ENCODE data around the gene LRSAM1.

The LRSAM1 gene

GRCh38 chr9:127500862-127501261, 49.6 kb downstream of the LRSAM1 start:
- no peak for TF ChIP-seq EZH2phosphoT487 (IDR thresholded peaks at IDR 0.05; ENCODE audit: low read depth)
- TF ChIP-seq, protein P1, sequence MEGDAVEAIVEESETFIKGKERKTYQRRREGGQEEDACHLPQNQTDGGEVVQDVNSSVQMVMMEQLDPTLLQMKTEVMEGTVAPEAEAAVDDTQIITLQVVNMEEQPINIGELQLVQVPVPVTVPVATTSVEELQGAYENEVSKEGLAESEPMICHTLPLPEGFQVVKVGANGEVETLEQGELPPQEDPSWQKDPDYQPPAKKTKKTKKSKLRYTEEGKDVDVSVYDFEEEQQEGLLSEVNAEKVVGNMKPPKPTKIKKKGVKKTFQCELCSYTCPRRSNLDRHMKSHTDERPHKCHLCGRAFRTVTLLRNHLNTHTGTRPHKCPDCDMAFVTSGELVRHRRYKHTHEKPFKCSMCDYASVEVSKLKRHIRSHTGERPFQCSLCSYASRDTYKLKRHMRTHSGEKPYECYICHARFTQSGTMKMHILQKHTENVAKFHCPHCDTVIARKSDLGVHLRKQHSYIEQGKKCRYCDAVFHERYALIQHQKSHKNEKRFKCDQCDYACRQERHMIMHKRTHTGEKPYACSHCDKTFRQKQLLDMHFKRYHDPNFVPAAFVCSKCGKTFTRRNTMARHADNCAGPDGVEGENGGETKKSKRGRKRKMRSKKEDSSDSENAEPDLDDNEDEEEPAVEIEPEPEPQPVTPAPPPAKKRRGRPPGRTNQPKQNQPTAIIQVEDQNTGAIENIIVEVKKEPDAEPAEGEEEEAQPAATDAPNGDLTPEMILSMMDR (IDR thresholded peaks at IDR 0.05; ENCODE audit: low read depth, low read length), result no peak
- Histone ChIP-seq H4K20me1 (ENCODE audit: insufficient read depth, low read length) (no peaks in the 10 kb centered on the region), H3K9ac (ENCODE audit: low read length) (no peak overlapping the region), H3K4me2 (ENCODE audit: low read length) (no peak overlapping the region), H2AFZ (ENCODE audit: low read depth, low read length) (no peak overlapping the region), H3K9me3 (ENCODE audit: insufficient read depth, low read length) (no peaks in the 10 kb centered on the region), H3K4me3 (ENCODE audit: low read length) (no peak overlapping the region), H3K36me3 (replicated peaks; ENCODE audit: low read depth, low read length) (no peaks in the 10 kb centered on the region), H3K27ac (ENCODE audit: low read length) (no peak overlapping the region), H3K79me2 (ENCODE audit: low read length) (no peaks in the 10 kb centered on the region), H3K27me3 (ENCODE audit: low read depth, low read length) (no peaks in the 10 kb centered on the region), H3K4me1 (ENCODE audit: low read length) (peaks cover 7% of the 10 kb centered on the region)

DNA sequence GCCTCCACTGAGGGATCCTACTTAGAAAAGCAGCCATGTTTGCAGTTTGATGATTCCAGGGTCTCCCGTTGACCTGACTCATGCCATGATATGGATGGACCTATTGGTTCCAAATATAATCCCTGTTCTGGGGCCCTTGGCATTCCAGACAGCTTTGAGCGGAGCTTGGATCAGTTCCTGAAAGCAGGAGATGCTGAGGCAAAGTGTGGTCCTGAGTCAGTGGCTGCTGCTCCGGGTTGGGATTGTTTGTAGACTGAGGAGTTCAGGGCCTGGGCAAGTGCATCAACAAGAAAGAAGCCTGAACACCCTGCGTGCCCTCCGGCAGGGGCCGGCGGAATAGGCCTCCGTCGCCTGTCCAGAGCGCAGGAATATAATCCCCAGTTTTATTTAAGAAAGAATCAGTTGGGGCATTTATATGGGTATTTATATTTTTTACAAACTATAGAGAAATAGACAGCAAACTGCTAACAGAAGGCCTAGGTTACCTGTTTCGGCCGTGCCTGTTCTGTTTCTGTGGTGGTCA, 50.6 kb downstream of the LRSAM1 start:
- no peaks in the 10 kb centered on the region for H3K9me3 ChIP-seq (ENCODE audit: insufficient read depth, low read length)
- H3K9ac ChIP-seq (ENCODE audit: low read length), result no peak overlapping the region
- no peak overlapping the region for H3K4me3 ChIP-seq (ENCODE audit: low read length)
- no peaks in the 10 kb centered on the region for H3K79me2 ChIP-seq (ENCODE audit: low read length)
- H2AFZ ChIP-seq (ENCODE audit: low read depth, low read length), result no peak overlapping the region
- no peaks in the 10 kb centered on the region for H3K27me3 ChIP-seq (ENCODE audit: low read depth, low read length)
- no peak for TF ChIP-seq EZH2phosphoT487 (IDR thresholded peaks at IDR 0.05; ENCODE audit: low read depth)
- TF ChIP-seq, protein P1 (IDR thresholded peaks at IDR 0.05; ENCODE audit: low read depth, low read length), result no peak
- no peaks in the 10 kb centered on the region for H3K36me3 ChIP-seq (replicated peaks; ENCODE audit: low read depth, low read length)
- H4K20me1 ChIP-seq (ENCODE audit: insufficient read depth, low read length), result no peaks in the 10 kb centered on the region
- no peak overlapping the region for H3K4me2 ChIP-seq (ENCODE audit: low read length)
- peaks cover 7% of the 10 kb centered on the region for H3K4me1 ChIP-seq (ENCODE audit: low read length)
- no peak overlapping the region for H3K27ac ChIP-seq (ENCODE audit: low read length)

- Histone ChIP-seq H3K36me3 (replicated peaks; ENCODE audit: low read depth, low read length) (no peaks in the 10 kb centered on the region), H3K4me2 (ENCODE audit: low read length) (no peak overlapping the region), H3K4me3 (ENCODE audit: low read length) (no peak overlapping the region), H3K9me3 (ENCODE audit: insufficient read depth, low read length) (no peaks in the 10 kb centered on the region), H3K27ac (ENCODE audit: low read length) (no peak overlapping the region), H4K20me1 (ENCODE audit: insufficient read depth, low read length) (no peaks in the 10 kb centered on the region), H3K27me3 (ENCODE audit: low read depth, low read length) (no peaks in the 10 kb centered on the region), H2AFZ (ENCODE audit: low read depth, low read length) (no peak overlapping the region), H3K9ac (ENCODE audit: low read length) (no peak overlapping the region), H3K79me2 (ENCODE audit: low read length) (no peaks in the 10 kb centered on the region), H3K4me1 (ENCODE audit: low read length) (peaks cover 7% of the 10 kb centered on the region)
- TF ChIP-seq, protein P1 (IDR thresholded peaks at IDR 0.05; ENCODE audit: low read depth, low read length), result no peak
- TF ChIP-seq EZH2phosphoT487 (IDR thresholded peaks at IDR 0.05; ENCODE audit: low read depth), result no peak
Measured at GRCh38 chr9:127502706-127503378, 51.5 kb downstream of the LRSAM1 start.

GRCh38 chr9:127503379-127503921, 52.1 kb downstream of the LRSAM1 start:
- H3K36me3 ChIP-seq (replicated peaks; ENCODE audit: low read depth, low read length), result no peaks in the 10 kb centered on the region
- H3K4me1 ChIP-seq (ENCODE audit: low read length), result peaks cover 1% of the 10 kb centered on the region
- H3K79me2 ChIP-seq (ENCODE audit: low read length), result no peaks in the 10 kb centered on the region
- no peaks in the 10 kb centered on the region for H3K27me3 ChIP-seq (ENCODE audit: low read depth, low read length)
- H3K4me2 ChIP-seq (ENCODE audit: low read length), result no peak overlapping the region
- H3K27ac ChIP-seq (ENCODE audit: low read length), result no peak overlapping the region
- no peak for TF ChIP-seq EZH2phosphoT487 (IDR thresholded peaks at IDR 0.05; ENCODE audit: low read depth)
- TF ChIP-seq, protein P1 (IDR thresholded peaks at IDR 0.05; ENCODE audit: low read depth, low read length), result no peak
- H2AFZ ChIP-seq (ENCODE audit: low read depth, low read length), result no peak overlapping the region
- no peak overlapping the region for H3K9ac ChIP-seq (ENCODE audit: low read length)
- no peaks in the 10 kb centered on the region for H3K9me3 ChIP-seq (ENCODE audit: insufficient read depth, low read length)
- no peaks in the 10 kb centered on the region for H4K20me1 ChIP-seq (ENCODE audit: insufficient read depth, low read length)
- no peak overlapping the region for H3K4me3 ChIP-seq (ENCODE audit: low read length)
